OCI-LY7 (cell line): ENCODE results near the gene PCDHB12.
"Not testable (repeated sequence)": the region's sequence is repeated elsewhere in the genome, so short reads cannot be mapped to it uniquely, and the experiment has no call there.

Experiments used
- EZH2phosphoT487 ChIP-seq: fragments of 200-600 bp; sonication (generic); IDR thresholded peaks from 2 replicates; pipeline ENCODE4 v1.6.1; 2018; ENCODE audit warnings: low read depth, borderline replicate concordance, mild to moderate bottlenecking, mixed run types, antibody characterized with exemption, low read length, moderate library complexity, mixed read lengths
- TF ChIP-seq, protein P1 (sequence below): fragments of 200-600 bp; sonication (generic); conservative IDR thresholded peaks from 2 replicates; pipeline ENCODE4 v1.5.1; 2014; ENCODE audit warnings: mild to moderate bottlenecking, antibody characterized with exemption, low read length, moderate library complexity, mixed read lengths

DNA sequence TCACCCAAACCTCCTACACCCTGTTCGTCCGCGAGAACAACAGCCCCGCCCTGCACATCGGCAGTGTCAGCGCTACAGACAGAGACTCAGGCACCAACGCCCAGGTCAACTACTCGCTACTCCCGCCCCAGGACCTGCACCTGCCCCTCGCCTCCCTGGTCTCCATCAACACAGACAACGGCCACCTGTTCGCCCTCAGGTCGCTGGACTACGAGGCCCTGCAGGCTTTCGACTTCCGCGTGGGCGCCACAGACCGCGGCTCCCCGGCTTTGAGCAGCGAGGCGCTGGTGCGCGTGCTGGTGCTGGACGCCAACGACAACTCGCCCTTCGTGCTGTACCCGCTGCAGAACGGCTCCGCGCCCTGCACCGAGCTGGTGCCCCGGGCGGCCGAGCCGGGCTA, 7.4 kb upstream of the PCDHB12 start:
- TF ChIP-seq, protein P1, sequence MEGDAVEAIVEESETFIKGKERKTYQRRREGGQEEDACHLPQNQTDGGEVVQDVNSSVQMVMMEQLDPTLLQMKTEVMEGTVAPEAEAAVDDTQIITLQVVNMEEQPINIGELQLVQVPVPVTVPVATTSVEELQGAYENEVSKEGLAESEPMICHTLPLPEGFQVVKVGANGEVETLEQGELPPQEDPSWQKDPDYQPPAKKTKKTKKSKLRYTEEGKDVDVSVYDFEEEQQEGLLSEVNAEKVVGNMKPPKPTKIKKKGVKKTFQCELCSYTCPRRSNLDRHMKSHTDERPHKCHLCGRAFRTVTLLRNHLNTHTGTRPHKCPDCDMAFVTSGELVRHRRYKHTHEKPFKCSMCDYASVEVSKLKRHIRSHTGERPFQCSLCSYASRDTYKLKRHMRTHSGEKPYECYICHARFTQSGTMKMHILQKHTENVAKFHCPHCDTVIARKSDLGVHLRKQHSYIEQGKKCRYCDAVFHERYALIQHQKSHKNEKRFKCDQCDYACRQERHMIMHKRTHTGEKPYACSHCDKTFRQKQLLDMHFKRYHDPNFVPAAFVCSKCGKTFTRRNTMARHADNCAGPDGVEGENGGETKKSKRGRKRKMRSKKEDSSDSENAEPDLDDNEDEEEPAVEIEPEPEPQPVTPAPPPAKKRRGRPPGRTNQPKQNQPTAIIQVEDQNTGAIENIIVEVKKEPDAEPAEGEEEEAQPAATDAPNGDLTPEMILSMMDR: not testable (repeated sequence)
- TF ChIP-seq EZH2phosphoT487: not testable (repeated sequence)
